CD4-positive, alpha-beta T cell treated with Interleukin-17A for 1 hour (primary cell): ENCODE data around the gene SEC31B.

Experiments used
- DNase-seq: peaks from one replicate; pipeline ENCODE4 v3.0.0-alpha.2; 2020

SEC31B gene

DNA sequence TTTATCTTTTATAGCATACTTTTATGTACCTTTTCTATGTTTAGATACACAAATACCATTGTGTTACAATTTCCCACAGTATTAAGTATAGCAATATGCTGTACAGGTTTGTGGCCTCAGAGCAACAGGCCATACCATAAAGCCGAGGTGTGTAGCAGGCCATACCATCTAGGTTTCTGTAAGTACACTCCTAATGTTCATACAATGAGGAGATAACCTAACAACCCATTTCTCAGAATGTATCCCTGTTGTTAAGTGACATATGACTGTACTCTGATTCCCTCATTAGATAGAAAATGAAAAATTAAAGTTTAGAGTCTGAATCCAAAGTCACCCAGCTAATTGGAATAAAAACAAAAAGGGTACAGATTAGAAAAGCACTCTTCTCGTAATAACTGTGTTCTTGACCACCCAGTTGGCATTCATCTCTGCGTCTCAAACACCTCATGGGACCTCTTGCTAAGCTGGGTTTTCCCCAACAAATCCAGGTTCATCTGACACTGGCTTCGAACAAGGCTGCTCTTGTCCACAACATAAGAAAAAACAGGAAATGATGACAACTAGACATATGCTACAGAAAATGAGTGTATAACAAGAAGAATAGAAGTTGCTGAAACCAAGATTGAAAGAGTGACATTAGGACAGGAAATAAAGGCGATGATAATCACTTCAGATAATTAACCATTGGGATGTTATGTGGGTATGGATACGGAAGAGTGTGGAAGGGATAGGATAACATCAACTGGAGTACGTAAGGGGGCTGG, 8.6 kb upstream of the SEC31B start:
- peak; percentile 67 for DNase-seq

GRCh38 chr10:100524638-100525037, 5.0 kb upstream of the SEC31B start:
- DNase-seq, result no peak

DNA sequence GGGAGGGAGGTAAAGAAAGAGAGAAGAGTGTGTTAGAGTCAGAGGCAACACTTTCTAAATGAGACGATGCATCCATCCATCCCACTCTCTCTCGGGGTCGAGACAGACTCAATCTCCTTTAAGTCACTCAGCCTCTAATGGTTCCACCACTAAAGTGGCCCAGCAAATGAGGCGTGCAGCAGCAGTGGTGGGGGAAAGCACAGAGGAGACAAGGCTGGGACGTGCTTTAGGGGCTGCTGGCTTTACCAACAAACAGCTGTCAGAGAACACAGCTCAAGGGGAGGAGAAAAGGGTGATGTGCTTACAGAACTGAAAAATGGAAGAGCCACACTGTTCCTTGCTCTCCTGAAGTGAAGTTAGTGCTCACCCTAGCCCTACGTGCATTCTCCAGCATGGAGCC, 4.5 kb upstream of the SEC31B start:
- no peak for DNase-seq

DNA sequence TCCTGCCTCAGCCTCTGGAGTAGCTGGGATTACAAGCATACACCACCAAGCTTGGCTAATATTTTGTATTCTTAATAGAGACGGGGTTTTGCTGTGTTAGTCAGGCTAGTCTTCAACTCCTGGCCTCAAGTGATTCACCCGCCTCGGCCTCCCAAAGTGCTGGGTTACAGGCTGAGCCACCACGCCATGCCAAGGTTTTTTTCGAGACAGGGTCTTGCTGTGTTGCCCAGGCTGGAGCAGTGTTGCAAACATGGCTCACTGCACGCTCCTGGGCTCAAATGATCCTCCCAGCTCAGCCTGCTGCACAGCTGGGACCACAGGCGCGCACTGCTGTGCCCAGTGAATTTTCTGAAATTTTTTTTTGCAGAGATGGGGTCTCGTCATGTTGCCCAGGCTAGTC, 3.3 kb upstream of the SEC31B start:
- DNase-seq, result no peak

- no peak for DNase-seq
Observed at GRCh38 chr10:100522107-100522801, 2.6 kb upstream of the SEC31B start.

DNA sequence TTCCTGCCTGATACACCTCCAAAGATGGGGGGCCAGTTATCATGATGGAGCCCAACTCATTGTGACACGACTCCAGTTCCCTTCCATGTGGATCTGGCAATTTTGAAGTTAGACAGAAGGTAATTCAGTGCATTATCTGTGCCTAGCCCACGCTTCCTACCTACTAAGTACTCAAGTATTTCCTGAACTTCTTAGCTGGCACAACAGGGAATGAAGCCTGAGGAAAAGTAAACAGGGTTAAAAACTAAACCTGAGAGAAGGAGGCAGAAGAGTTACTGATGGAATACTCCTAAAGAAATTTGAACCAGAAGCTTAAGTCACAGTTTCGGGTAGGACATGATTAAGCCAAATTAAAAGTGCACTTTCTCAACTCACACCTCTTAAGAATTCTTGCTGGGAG, 1.1 kb upstream of the SEC31B start:
- DNase-seq, result no peak

DNA sequence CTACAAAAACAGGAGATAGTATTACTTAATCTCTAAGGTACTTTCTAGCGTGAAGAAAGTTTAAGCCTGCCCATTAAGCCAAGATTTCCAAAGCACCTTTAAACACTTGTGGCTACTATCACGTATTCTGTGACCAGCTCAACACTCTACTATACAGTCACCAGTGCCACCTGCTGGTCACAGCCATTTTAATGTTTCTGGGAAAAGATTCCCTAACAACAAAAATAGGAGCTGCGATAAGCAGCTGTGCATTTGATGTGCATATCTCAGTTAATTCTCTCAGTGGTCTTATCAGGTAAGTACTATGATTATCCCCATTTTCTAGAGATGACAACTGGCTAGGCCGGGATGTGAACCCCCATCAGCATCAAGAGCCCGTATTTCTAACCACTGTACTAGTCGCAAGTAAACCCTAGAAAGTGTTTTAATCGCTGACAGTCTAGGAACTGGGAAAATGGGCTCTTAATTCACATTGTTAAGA, 860 bp downstream of the SEC31B start:
- peak; percentile 74 for DNase-seq

GRCh38 chr10:100516847-100517246, 2.8 kb downstream of the SEC31B start:
- DNase-seq, result no peak

- no peak for DNase-seq
Observed at GRCh38 chr10:100515612-100516011, 4.0 kb downstream of the SEC31B start.

- peak; percentile 83 for DNase-seq
Observed at GRCh38 chr10:100510533-100511308, 8.9 kb downstream of the SEC31B start.

DNA sequence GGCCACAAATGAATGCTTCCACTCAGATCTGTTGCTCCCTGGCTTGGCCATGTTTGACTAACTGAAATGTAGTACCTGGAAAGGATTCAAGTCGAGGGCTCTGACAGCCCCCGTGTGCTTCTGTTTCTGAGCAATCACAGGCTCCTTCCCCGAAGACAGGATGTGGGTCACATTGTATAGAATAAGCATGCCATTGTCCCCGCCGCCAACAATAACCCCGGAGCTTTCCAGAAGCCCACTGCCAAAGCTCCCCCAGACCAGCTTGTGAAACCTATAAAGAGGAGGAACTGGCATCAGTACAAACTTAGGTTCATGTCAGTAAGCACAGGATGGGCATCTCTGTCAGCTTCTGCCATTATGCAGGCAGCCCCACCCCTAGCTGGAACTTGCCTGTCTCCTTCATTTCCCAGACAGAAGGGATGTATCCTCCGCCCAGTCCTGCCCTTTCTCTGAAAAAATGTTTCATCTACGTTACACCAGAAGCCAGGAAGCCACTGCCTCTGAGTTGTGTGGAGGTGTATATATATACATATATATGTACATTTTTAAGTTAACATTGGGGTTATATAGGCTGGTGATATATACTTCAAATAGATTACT, 10.3 kb downstream of the SEC31B start:
- peak; percentile 34 for DNase-seq

DNA sequence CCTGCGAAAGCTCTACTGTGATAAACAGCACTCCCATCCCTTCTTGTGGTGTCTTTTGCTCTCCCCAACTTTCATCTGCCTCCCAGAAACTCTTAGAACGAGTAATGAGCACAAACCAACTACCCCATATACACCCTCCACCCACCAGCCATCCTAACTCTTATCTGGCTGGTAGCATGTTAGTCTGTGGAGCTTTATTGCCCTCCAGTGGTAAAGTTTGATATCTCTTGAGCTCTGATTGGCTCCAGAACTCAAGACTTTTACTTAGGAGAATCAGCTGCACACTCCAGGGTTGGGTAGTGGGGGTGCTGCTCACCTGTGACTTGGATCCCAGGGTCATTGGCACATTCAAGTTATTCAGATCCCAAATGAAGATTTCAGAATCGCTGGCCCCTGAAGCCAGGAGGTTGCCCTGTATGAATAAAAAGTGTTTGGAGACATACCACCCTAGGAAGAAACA, 10.9 kb downstream of the SEC31B start:
- peak; percentile 81 for DNase-seq

- no peak for DNase-seq
Observed at GRCh38 chr10:100508266-100508665, 11.4 kb downstream of the SEC31B start.

DNA sequence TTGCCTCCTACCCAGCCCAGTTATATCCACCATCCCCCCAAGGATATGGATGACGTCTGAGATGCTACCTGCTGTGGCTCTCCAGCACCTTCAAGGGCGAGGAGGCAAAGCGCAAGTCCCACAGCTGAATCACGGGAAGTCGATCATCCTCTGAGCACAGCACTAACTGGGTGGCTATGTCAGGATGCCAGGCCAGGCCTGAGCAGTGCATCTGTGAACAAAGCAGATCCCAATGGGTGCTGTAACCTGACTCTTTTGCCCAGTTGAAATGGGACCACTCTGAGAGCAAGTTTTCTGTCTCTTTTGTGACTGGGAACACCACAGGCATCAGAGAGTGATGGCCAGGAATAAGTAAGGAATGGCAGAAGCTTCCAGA, 12.3 kb downstream of the SEC31B start:
- DNase-seq, result no peak

DNA sequence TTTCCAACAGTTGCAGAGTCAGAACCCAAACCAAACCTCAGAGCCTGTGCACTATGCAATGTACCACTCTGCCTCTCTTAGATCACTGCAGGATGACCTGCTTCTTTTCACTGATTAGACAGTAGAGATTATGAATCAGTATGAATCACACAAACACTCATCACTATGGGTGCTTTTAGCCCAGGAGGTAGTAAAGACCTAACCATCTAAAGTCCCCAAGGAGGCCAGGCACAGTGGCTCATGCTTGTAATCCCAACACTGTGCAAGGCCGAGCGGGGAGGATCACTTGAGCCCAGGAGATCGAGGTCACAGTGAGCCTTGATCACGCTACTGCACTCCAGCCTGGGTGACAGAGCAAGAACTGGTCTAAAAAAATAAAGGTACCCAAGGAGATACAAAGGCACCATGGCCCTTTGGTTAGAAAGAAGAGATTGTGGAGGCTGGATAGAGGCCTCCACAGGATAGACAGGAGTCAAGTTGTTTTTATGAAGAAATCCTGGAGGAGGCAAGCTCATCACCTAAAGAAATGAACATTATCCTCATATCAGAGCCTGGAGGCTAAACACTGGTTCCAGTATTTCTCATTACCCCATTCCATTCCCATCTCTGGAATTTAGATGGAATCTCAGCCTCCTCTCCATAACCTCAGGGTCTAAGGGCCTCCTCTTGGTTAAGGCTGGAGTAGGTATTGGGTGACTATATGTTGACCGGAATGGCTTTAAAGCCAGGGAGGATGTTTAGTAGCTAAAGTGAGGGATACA, 12.9 kb downstream of the SEC31B start:
- no peak for DNase-seq

- DNase-seq, result no peak
Observed at GRCh38 chr10:100505164-100505563, 14.5 kb downstream of the SEC31B start.

DNA sequence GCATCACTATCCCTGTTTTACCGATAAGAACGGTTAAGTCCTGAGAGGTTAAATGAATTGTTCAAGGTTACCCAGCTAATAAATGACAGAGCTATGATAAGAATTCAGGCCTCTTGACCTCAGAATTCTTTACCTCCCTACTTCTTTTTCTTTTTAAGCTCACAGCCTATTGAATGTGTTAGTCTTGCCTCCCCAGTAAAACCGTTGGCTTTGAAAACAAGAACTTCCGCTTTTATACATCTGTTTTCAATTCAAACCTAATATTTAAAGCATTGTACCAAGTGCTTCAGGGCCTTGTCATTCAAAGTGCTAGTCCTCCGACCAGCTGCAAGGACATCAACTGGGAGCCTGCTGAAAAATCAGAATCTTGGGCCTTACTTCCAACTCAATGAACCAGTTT, 15.6 kb downstream of the SEC31B start:
- no peak for DNase-seq

- no peak for DNase-seq
Observed at GRCh38 chr10:100502926-100503494, 16.7 kb downstream of the SEC31B start.

DNA sequence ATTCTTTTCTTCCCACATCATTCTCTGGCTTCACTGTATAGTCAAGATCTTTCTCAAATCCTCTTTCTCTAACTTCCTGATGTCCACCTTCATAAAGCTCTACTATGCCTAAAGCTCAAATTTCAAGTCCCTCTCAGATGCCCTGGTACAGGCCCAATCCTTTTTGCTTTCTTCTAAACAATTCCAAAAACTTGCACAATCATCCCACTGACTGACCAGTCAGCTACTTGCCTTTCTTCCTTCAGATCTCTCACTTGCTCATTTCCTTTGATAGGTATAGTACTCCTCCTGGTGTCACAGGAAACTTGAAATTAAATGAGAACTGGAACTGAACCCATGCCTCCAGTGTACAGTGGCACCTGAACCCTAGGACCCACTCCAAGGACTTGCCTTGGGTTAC, 18.2 kb downstream of the SEC31B start:
- DNase-seq, result no peak

DNA sequence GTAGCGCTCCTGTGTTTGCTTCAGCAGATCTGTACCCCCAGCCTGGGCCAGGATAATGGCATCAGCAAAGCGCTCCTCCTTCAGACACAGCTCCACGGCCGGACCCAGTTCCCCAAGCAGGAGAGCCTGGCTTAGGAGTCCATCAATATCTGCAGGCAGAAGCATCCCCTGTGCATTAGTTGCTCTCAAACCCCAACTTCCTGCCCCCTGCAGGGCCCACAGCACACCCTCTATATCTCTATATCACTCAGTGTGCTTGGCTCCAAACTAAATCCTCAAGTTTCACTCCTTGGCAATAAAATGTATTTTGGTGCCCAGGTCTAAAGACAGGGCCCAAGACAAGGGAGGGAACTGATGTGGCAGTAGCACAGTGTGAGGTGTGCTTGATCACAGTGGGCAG, 21.6 kb downstream of the SEC31B start:
- no peak for DNase-seq

- no peak for DNase-seq
Observed at GRCh38 chr10:100496567-100496966, 23.1 kb downstream of the SEC31B start.

- DNase-seq, result no peak
Observed at GRCh38 chr10:100490531-100490930, 29.1 kb downstream of the SEC31B start.
